ENCODE results near the gene LPAR5.

LPAR5 gene

GRCh38 chr12:6605421-6606330, 30.1 kb downstream of the LPAR5 start (continued):
- TF ChIP-seq ZBTB20 (tag by site-specific recombination; IDR thresholded peaks at IDR 0.05) (no peak), PRDM10 (tag by site-specific recombination; IDR thresholded peaks at IDR 0.05) (0 out of 2 replicates have a peak, but pooled peaks have one; percentile 9), SP7 (tag by site-specific recombination; IDR thresholded peaks at IDR 0.05) (no peak), ZNF529 (tag by site-specific recombination; IDR thresholded peaks at IDR 0.05; ENCODE audit: insufficient replicate concordance) (no peak), ZNF777 (tag by site-specific recombination; IDR thresholded peaks at IDR 0.05; ENCODE audit: borderline replicate concordance) (no peak), KLF9 (tag by site-specific recombination; IDR thresholded peaks at IDR 0.05; ENCODE audit: low read depth) (no peak), ZBTB44 (tag by site-specific recombination; IDR thresholded peaks at IDR 0.05) (no peak), ZNF211 (tag by site-specific recombination; IDR thresholded peaks at IDR 0.05; ENCODE audit: low read depth) (no peak), WT1 (tag by site-specific recombination; IDR thresholded peaks at IDR 0.05) (no peak), ZNF121 (tag by site-specific recombination; IDR thresholded peaks at IDR 0.05) (no peak), AEBP2 (tag by site-specific recombination; IDR thresholded peaks at IDR 0.05; ENCODE audit: borderline replicate concordance) (no peak), ZNF280C (tag by site-specific recombination; IDR thresholded peaks at IDR 0.05) (no peak), ZNF518A (tag by site-specific recombination; conservative IDR thresholded peaks at IDR 0.05; ENCODE audit: low read depth) (no peak), ZXDB (tag by site-specific recombination; IDR thresholded peaks at IDR 0.05) (no peak), ZNF354C (tag by site-specific recombination; IDR thresholded peaks at IDR 0.05; ENCODE audit: borderline replicate concordance, low read depth) (no peak), ZNF112 (tag by site-specific recombination; IDR thresholded peaks at IDR 0.05) (no peak), ZBTB7A (tag by site-specific recombination; IDR thresholded peaks at IDR 0.05; ENCODE audit: low read depth) (no peak), SCRT1 (tag by site-specific recombination; IDR thresholded peaks at IDR 0.05; ENCODE audit: borderline replicate concordance) (no peak), ZNF549 (tag by site-specific recombination; IDR thresholded peaks at IDR 0.05) (no peak), ZNF510 (tag by site-specific recombination; IDR thresholded peaks at IDR 0.05; ENCODE audit: insufficient replicate concordance) (no peak), ZNF449 (tag by site-specific recombination; IDR thresholded peaks at IDR 0.05) (no peak), ZNF571 (tag by site-specific recombination; IDR thresholded peaks at IDR 0.05) (no peak)
